Activated T-helper 1 cell treated with anti-CD3 and anti-CD28 coated beads, Interleukin-12 subunit alpha, Interleukin-12 subunit beta, Interleukin-2, Interleukin-4 antibody, amounts not matched to agents 30 ng/mL and 10 ng/mL and 1 ng/mL, durations not matched to agents 14 hours and 24 hours and 36 hours (primary cell): Measurements from ENCODE around the gene KIFBP. TPM values are rescaled to one million over a fixed set of nuclear protein-coding genes. Genes with fewer than 3 reads are reported as not detected.
"Not testable (repeated sequence)": the region's sequence is repeated elsewhere in the genome, so short reads cannot be mapped to it uniquely, and the experiment has no call there.

Source experiments
- DNase-seq: peaks from one replicate; pipeline ENCODE4 v3.0.0; 2021; ENCODE audit warnings: low spot score
- H3K27ac Mint-ChIP-seq: one replicate; pipeline ENCODE4 v1.8.0; 2021; ENCODE audit warnings: mild to moderate bottlenecking, mixed read lengths
- H3K27me3 Mint-ChIP-seq: one replicate; pipeline ENCODE4 v1.8.0; 2022; ENCODE audit warnings: mild to moderate bottlenecking, moderate library complexity, mixed read lengths; ENCODE audit not compliant: insufficient read depth
- H3K36me3 Mint-ChIP-seq: one replicate; pipeline ENCODE4 v1.8.0; 2021; ENCODE audit warnings: low read depth, mixed read lengths
- H3K4me1 Mint-ChIP-seq: one replicate; pipeline ENCODE4 v1.8.0; 2021; ENCODE audit warnings: low read depth, mixed read lengths
- H3K4me3 Mint-ChIP-seq: one replicate; pipeline ENCODE4 v1.8.0; 2021; ENCODE audit warnings: mild to moderate bottlenecking, moderate library complexity, mixed read lengths
- H3K9me3 Mint-ChIP-seq: one replicate; pipeline ENCODE4 v1.8.0; 2021; ENCODE audit warnings: mixed read lengths
- intact Hi-C: fragments of 100-400 bp; cut with micrococcal nuclease; formaldehyde crosslinking; loops from one replicate; pipeline ENCODE4 v1.15.1; 2024
- total RNA-seq: library from RNA; stranded (reverse); gene quantifications from 2 replicates; pipeline ENCODE4 v1.2.3, GENCODE V29; 2022

The KIFBP gene
- 16.4 and 16.9 TPM in 2 replicates for total RNA-seq

- H3K4me3 Mint-ChIP-seq: peak within 1 kb of the TSS; percentile 93
- H3K36me3 Mint-ChIP-seq: peaks cover 29% of the 10 kb centered on the region
- DNase-seq: peak; percentile 84
- H3K27me3 Mint-ChIP-seq: no peaks in the 10 kb centered on the region
- intact Hi-C loops: loop anchor here (1.0 to 5.0 kb wide), 9 partner anchors 9 to 420 kb away; partner anchors contain the start of gene SUPV3L1
- H3K4me1 Mint-ChIP-seq: peaks cover 34% of the 10 kb centered on the region
- no peaks in the 10 kb centered on the region for H3K9me3 Mint-ChIP-seq
- H3K27ac Mint-ChIP-seq: peak within 1 kb of the TSS; percentile 87
Measured at GRCh38 chr10:68988530-68989316, at the start of gene KIFBP. TSS of gene KIFBP (plus strand) at chr10:68988803. CDS start at chr10:68988833, 30 bp downstream.

- DNase-seq: no peak
- Mint-ChIP-seq H3K4me3 (no peak overlapping the region), H3K9me3 (no peaks in the 10 kb centered on the region), H3K27me3 (no peaks in the 10 kb centered on the region), H3K36me3 (peaks cover 40% of the 10 kb centered on the region), H3K27ac (no peak overlapping the region), H3K4me1 (peaks cover 18% of the 10 kb centered on the region)
- intact Hi-C loops: no loop called here
Measured at GRCh38 chr10:68938884-68939283, 49.7 kb upstream of the KIFBP start.

- H3K27ac Mint-ChIP-seq, intact Hi-C loops, H3K27me3 Mint-ChIP-seq, H3K4me3 Mint-ChIP-seq, H3K9me3 Mint-ChIP-seq, H3K4me1 Mint-ChIP-seq, DNase-seq: not testable (repeated sequence)
- H3K36me3 Mint-ChIP-seq: peaks cover 39% of the 10 kb centered on the region
Measured at GRCh38 chr10:68940917-68941316, 47.7 kb upstream of the KIFBP start.

GRCh38 chr10:68950598-68950997 is 38.0 kb upstream of the KIFBP start:
- H3K4me3 Mint-ChIP-seq: no peak overlapping the region
- H3K4me1 Mint-ChIP-seq: no peaks in the 10 kb centered on the region
- H3K36me3 Mint-ChIP-seq: peaks cover 21% of the 10 kb centered on the region
- H3K27me3 Mint-ChIP-seq: no peaks in the 10 kb centered on the region
- intact Hi-C loops: no loop called here
- no peak overlapping the region for H3K27ac Mint-ChIP-seq
- no peak for DNase-seq
- H3K9me3 Mint-ChIP-seq: no peaks in the 10 kb centered on the region

GRCh38 chr10:68954904-68955303 is 33.7 kb upstream of the KIFBP start:
- intact Hi-C loops: loop anchor here (1.0 kb wide), 3 partner anchors 33 to 168 kb away; partner anchors contain the start of genes DDX50 and KIFBP
- H3K27me3 Mint-ChIP-seq: no peaks in the 10 kb centered on the region
- DNase-seq: no peak
- no peaks in the 10 kb centered on the region for H3K9me3 Mint-ChIP-seq
- H3K27ac Mint-ChIP-seq: peak overlapping the region; percentile 71
- peaks cover 36% of the 10 kb centered on the region for H3K36me3 Mint-ChIP-seq
- peak overlapping the region; percentile 73 for H3K4me3 Mint-ChIP-seq
- peaks cover 22% of the 10 kb centered on the region for H3K4me1 Mint-ChIP-seq

GRCh38 chr10:68955355-68955831 is 33.2 kb upstream of the KIFBP start:
- Mint-ChIP-seq H3K4me3 (peak overlapping the region; percentile 99), H3K4me1 (peaks cover 25% of the 10 kb centered on the region), H3K9me3 (no peaks in the 10 kb centered on the region), H3K27ac (peak overlapping the region; percentile 99), H3K36me3 (peaks cover 39% of the 10 kb centered on the region), H3K27me3 (no peaks in the 10 kb centered on the region)
- DNase-seq: no peak
- intact Hi-C loops: loop anchor here (1.0 kb wide), 3 partner anchors 33 to 168 kb away; partner anchors contain the start of genes DDX50 and KIFBP

- H3K9me3 Mint-ChIP-seq: no peaks in the 10 kb centered on the region
- intact Hi-C loops: loop anchor here (1.0 kb wide), 8 partner anchors 32 to 452 kb away; partner anchors contain the start of genes CCAR1, DDX50, KIFBP and SUPV3L1
- peak; percentile 87 for DNase-seq
- peaks cover 25% of the 10 kb centered on the region for H3K4me1 Mint-ChIP-seq
- peaks cover 44% of the 10 kb centered on the region for H3K36me3 Mint-ChIP-seq
- H3K4me3 Mint-ChIP-seq: peak within 1 kb of the TSS; percentile 99
- H3K27me3 Mint-ChIP-seq: no peaks in the 10 kb centered on the region
- H3K27ac Mint-ChIP-seq: peak within 1 kb of the TSS; percentile 99
Measured at GRCh38 chr10:68955832-68956532, 32.6 kb upstream of the KIFBP start, which contains the start of gene DDX21. TSS of gene DDX21 (plus strand) at chr10:68956170. CDS start at chr10:68956226, 56 bp downstream.

- no peak for DNase-seq
- H3K4me1 Mint-ChIP-seq: peaks cover 36% of the 10 kb centered on the region
- H3K27me3 Mint-ChIP-seq: no peaks in the 10 kb centered on the region
- H3K4me3 Mint-ChIP-seq: peak overlapping the region; percentile 99
- intact Hi-C loops: loop anchor here (1.0 kb wide), 1 partner anchor 430 kb away; the partner anchor contains the start of gene SLC25A16
- no peaks in the 10 kb centered on the region for H3K9me3 Mint-ChIP-seq
- peaks cover 54% of the 10 kb centered on the region for H3K36me3 Mint-ChIP-seq
- peak overlapping the region; percentile 99 for H3K27ac Mint-ChIP-seq
Measured at GRCh38 chr10:68957284-68957615, 31.4 kb upstream of the KIFBP start.

- Mint-ChIP-seq H3K4me3 (peak overlapping the region; percentile 99), H3K9me3 (no peaks in the 10 kb centered on the region), H3K27ac (peak overlapping the region; percentile 99), H3K4me1 (peaks cover 38% of the 10 kb centered on the region), H3K27me3 (no peaks in the 10 kb centered on the region), H3K36me3 (peaks cover 58% of the 10 kb centered on the region)
- intact Hi-C loops: loop anchor here (1.0 kb wide), 1 partner anchor 430 kb away; the partner anchor contains the start of gene SLC25A16
- DNase-seq: no peak
Measured at GRCh38 chr10:68957654-68958053, 30.9 kb upstream of the KIFBP start.

- intact Hi-C loops: no loop called here
- Mint-ChIP-seq H3K36me3 (peaks cover 66% of the 10 kb centered on the region), H3K4me3 (peak overlapping the region; percentile 48), H3K9me3 (no peaks in the 10 kb centered on the region), H3K27ac (peak overlapping the region; percentile 62), H3K4me1 (peaks cover 38% of the 10 kb centered on the region), H3K27me3 (no peaks in the 10 kb centered on the region)
- no peak for DNase-seq
Measured at GRCh38 chr10:68959695-68960527, 28.7 kb upstream of the KIFBP start.

- intact Hi-C loops: no loop called here
- DNase-seq: no peak
- Mint-ChIP-seq H3K4me3 (no peak overlapping the region), H3K4me1 (peaks cover 34% of the 10 kb centered on the region), H3K27me3 (no peaks in the 10 kb centered on the region), H3K9me3 (no peaks in the 10 kb centered on the region), H3K27ac (peak overlapping the region; percentile 18), H3K36me3 (peaks cover 67% of the 10 kb centered on the region)
Measured at GRCh38 chr10:68963151-68963550, 25.5 kb upstream of the KIFBP start.

GRCh38 chr10:68973975-68974374 is 14.6 kb upstream of the KIFBP start:
- Mint-ChIP-seq H3K36me3 (peaks cover 67% of the 10 kb centered on the region), H3K4me3 (no peak overlapping the region), H3K27ac (no peak overlapping the region), H3K9me3 (no peaks in the 10 kb centered on the region), H3K4me1 (peaks cover 15% of the 10 kb centered on the region), H3K27me3 (no peaks in the 10 kb centered on the region)
- no peak for DNase-seq
- intact Hi-C loops: no loop called here
